K562 (cell line): ENCODE results near the gene FIS1. TPM values are rescaled to one million over a fixed set of nuclear protein-coding genes. Genes with fewer than 3 reads are reported as not detected.

Experiments used
- CC2D1A ChIP-seq: fragments of 450-650 bp; IDR thresholded peaks from 2 replicates; pipeline ENCODE4 v1.6.1; 2017; ENCODE audit warnings: mild to moderate bottlenecking
- CHCHD3 ChIP-seq: fragments of 250-450 bp; sonication (Bioruptor Pico); IDR thresholded peaks from 2 replicates; pipeline ENCODE4 v2.1.2; 2022; ENCODE audit warnings: mild to moderate bottlenecking
- CXXC5 ChIP-seq: fragments of 250-450 bp; sonication (Bioruptor Pico); IDR thresholded peaks from 2 replicates; pipeline ENCODE4 v1.8.0; 2022; ENCODE audit warnings: inconsistent platforms, mild to moderate bottlenecking, moderate library complexity
- DNMT1 ChIP-seq: fragments of 450-650 bp; IDR thresholded peaks from 2 replicates; pipeline ENCODE4 v1.6.1; 2016; ENCODE audit warnings: antibody characterized with exemption, mild to moderate bottlenecking
- FOXK2 ChIP-seq, 2 experiments: fragments of 450-650 bp; IDR thresholded peaks in 1 of 2; conservative IDR thresholded peaks in 1 of 2; 2 replicates each; pipeline ENCODE4 v1.6.1; 2016; ENCODE audit warnings: low read depth in 2 of 2, mild to moderate bottlenecking in 1 of 2
- GATAD2A ChIP-seq: fragments of 450-650 bp; IDR thresholded peaks from 2 replicates; pipeline ENCODE4 v1.6.1; 2017
- GTF2E2 ChIP-seq: fragments of 200-800 bp; sonication (Bioruptor generic); IDR thresholded peaks from 2 replicates; pipeline ENCODE4 v1.6.1; 2016; ENCODE audit warnings: missing genetic modification characterization, missing compliant biosample characterization
- HNRNPUL1 ChIP-seq: fragments of 200-400 bp; formaldehyde crosslinking; IDR thresholded peaks from 2 replicates; pipeline ENCODE4 v1.6.1; 2017; ENCODE audit warnings: low read length
- IFI16 ChIP-seq: fragments of 250-450 bp; sonication (Bioruptor Pico); IDR thresholded peaks from 2 replicates; pipeline ENCODE4 v2.1.2; 2022; ENCODE audit warnings: mild to moderate bottlenecking, inconsistent platforms
- MEIS2 ChIP-seq: fragments of 450-650 bp; IDR thresholded peaks from 2 replicates; pipeline ENCODE4 v1.6.1; 2014; ENCODE audit warnings: mild to moderate bottlenecking; ENCODE audit not compliant: partially characterized antibody
- MNT ChIP-seq, 2 experiments: fragments of 450-650 bp; conservative IDR thresholded peaks; 2 replicates each; pipeline ENCODE4 v1.6.1; 2017; ENCODE audit warnings: mild to moderate bottlenecking in 2 of 2, moderate library complexity in 2 of 2
- MTF1 ChIP-seq: fragments of 250-450 bp; sonication (Bioruptor Pico); IDR thresholded peaks from 2 replicates; pipeline ENCODE4 v1.9.0; 2021; ENCODE audit warnings: moderate library complexity, mild to moderate bottlenecking, inconsistent platforms, borderline replicate concordance
- NELFE ChIP-seq: IDR thresholded peaks from 2 replicates; pipeline ENCODE4 v1.6.1; 2011; ENCODE audit warnings: mild to moderate bottlenecking; ENCODE audit not compliant: insufficient read depth, insufficient read length
- NR1H2 ChIP-seq: sonication (generic); formaldehyde crosslinking; IDR thresholded peaks from 2 replicates; pipeline ENCODE4 v1.4.0; 2020; ENCODE audit warnings: mild to moderate bottlenecking, missing genetic modification reagents
- SP2 ChIP-seq: IDR thresholded peaks from 2 replicates; pipeline ENCODE4 v1.6.1; 2011; ENCODE audit warnings: mild to moderate bottlenecking, low read depth, low read length, moderate library complexity; ENCODE audit not compliant: poor library complexity, severe bottlenecking; ENCODE audit errors: extremely low read depth
- SREBF1 ChIP-seq: fragments of 150-350 bp; IDR thresholded peaks from 2 replicates; pipeline ENCODE4 v1.6.1; 2014; ENCODE audit warnings: antibody characterized with exemption, low read depth, low read length, borderline replicate concordance
- STAG1 ChIP-seq: sonication (generic); formaldehyde crosslinking; IDR thresholded peaks from 2 replicates; pipeline ENCODE4 v1.5.0; 2020; ENCODE audit warnings: missing genetic modification reagents, borderline replicate concordance
- SUPT5H ChIP-seq: fragments of 450-650 bp; IDR thresholded peaks from 2 replicates; pipeline ENCODE4 v1.6.1; 2016
- THRA ChIP-seq: fragments of 450-650 bp; IDR thresholded peaks from 2 replicates; pipeline ENCODE4 v1.6.1; 2017; ENCODE audit warnings: mild to moderate bottlenecking, moderate library complexity
- XRCC4 ChIP-seq: IDR thresholded peaks from one replicate; pipeline ENCODE4 v1.6.1; 2011; ENCODE audit not compliant: insufficient read depth, insufficient read length; ENCODE audit errors: extremely low read depth
- ZFP1 ChIP-seq: fragments of 450-650 bp; formaldehyde crosslinking; IDR thresholded peaks from 2 replicates; pipeline ENCODE4 v1.4.0; 2020; ENCODE audit warnings: mild to moderate bottlenecking, mixed read lengths
- ZKSCAN3 ChIP-seq: fragments of 250-450 bp; sonication (Bioruptor Pico); IDR thresholded peaks from 2 replicates; pipeline ENCODE4 v1.4.0; 2020
- ZNF165 ChIP-seq: fragments of 250-450 bp; sonication (Bioruptor Pico); IDR thresholded peaks from 2 replicates; pipeline ENCODE4 v1.4.0; 2020; ENCODE audit warnings: borderline replicate concordance
- ZNF184 ChIP-seq: sonication (generic); formaldehyde crosslinking; IDR thresholded peaks from 2 replicates; pipeline ENCODE4 v1.5.0; 2020; ENCODE audit warnings: missing genetic modification reagents
- ZNF263 ChIP-seq: sonication (generic); formaldehyde crosslinking; IDR thresholded peaks from 2 replicates; pipeline ENCODE4 v1.8.0; 2022; ENCODE audit warnings: mild to moderate bottlenecking, missing genetic modification reagents, borderline replicate concordance
- ZNF384 ChIP-seq: IDR thresholded peaks from 2 replicates; pipeline ENCODE4 v1.6.1; 2012; ENCODE audit warnings: low read depth, low read length, improper control_type of control experiment
- ZNF586 ChIP-seq: fragments of 450-650 bp; formaldehyde crosslinking; conservative IDR thresholded peaks from 2 replicates; pipeline ENCODE4 v1.4.0; 2020; ENCODE audit warnings: mild to moderate bottlenecking, moderate library complexity
- ZNF76 ChIP-seq: fragments of 250-450 bp; sonication (Bioruptor Pico); IDR thresholded peaks from 2 replicates; pipeline ENCODE4 v1.4.0; 2020; ENCODE audit warnings: mild to moderate bottlenecking, moderate library complexity, borderline replicate concordance
- ZNF79 ChIP-seq: fragments of 250-450 bp; sonication (Bioruptor Pico); IDR thresholded peaks from 2 replicates; pipeline ENCODE4 v1.4.0; 2020; ENCODE audit warnings: low read depth, mild to moderate bottlenecking, moderate library complexity
- polyA plus RNA-seq, 8 experiments: library from polyadenylated mRNA; depleted of rRNA in 4 of 8; stranded (reverse) in 5 of 8; unstranded in 3 of 8; fragments of >200 nt; fragmentation: Nextera tagmentation in 2 of 8; fragmentation: Illumina TruSeq in 1 of 8; extraction: Ambion mirVana in 2 of 8; extraction: Trizol in 1 of 8; gene quantifications; 2 replicates each; pipeline versions ENCODE4 v1.2.1 to v1.2.3, GENCODE V29; 2011 to 2014; ENCODE audit warnings: inconsistent platforms in 1 of 8, missing spikeins in 1 of 8
- total RNA-seq, 7 experiments: library from RNA; depleted of rRNA in 6 of 7; stranded (reverse); fragments of >200 nt in 6 of 7; fragmentation: Illumina TruSeq in 2 of 7; extraction: Trizol in 2 of 7; gene quantifications; 2 replicates each; pipeline versions ENCODE4 v1.2.1 to v1.2.3, GENCODE V29; 2011 to 2021; ENCODE audit warnings: low replicate concordance in 1 of 7

The FIS1 gene
- total and polyA plus RNA-seq, 9 of the 15 experiments (the other 6 are each of a cell fraction or from before 2014, with no cell fraction given): 86.0 to 257 (median 144) TPM

GRCh38 chr7:101217388-101218235, 27.3 kb downstream of the FIS1 start, which contains the start of the genes PLOD3 and ZNHIT1 (continued):
- TF ChIP-seq ZKSCAN3 (CRISPR knock-in tag) (no peak), MTF1 (CRISPR knock-in tag) (no peak), XRCC4 (no peak), ZNF165 (CRISPR knock-in tag) (no peak), HNRNPUL1 (no peak), ZNF586 (no peak), ZFP1 (CRISPR knock-in tag) (no peak), GATAD2A (no peak), NELFE (no peak), MEIS2 (peak; percentile 91), ZNF384 (0 out of 2 replicates have a peak, but pooled peaks have one; percentile 6), GTF2E2 (tag) (no peak; the same call in 1 of the 2 replicates), FOXK2 (conservative IDR thresholded peaks at IDR 0.05 in 1 of 2, IDR thresholded peaks at IDR 0.05 in 1 of 2; ENCODE audit: low read depth in 2 of 2) (peak; percentile 49 to 55), MNT (conservative IDR thresholded peaks at IDR 0.05) (peak; percentile 78 to 91), SREBF1 (no peak), CC2D1A (no peak), SUPT5H (peak; percentile 23), THRA (no peak), SP2 (no peak), NR1H2 (CRISPR knock-in tag) (no peak), ZNF184 (no peak), STAG1 (CRISPR knock-in tag) (no peak), CHCHD3 (CRISPR knock-in tag) (no peak), ZNF79 (CRISPR knock-in tag) (no peak), CXXC5 (CRISPR knock-in tag) (peak; percentile 83), ZNF76 (CRISPR knock-in tag) (no peak), ZNF263 (CRISPR knock-in tag) (no peak), IFI16 (CRISPR knock-in tag) (no peak), DNMT1 (no peak)
